Measurements from ENCODE around the gene CYBRD1.

GRCh38 chr2:171515672-171516298, 6.5 kb upstream of the CYBRD1 start:
- TF ChIP-seq ZNF384 (IDR thresholded peaks at IDR 0.05): no peak
- TF ChIP-seq TARDBP (IDR thresholded peaks at IDR 0.05): no peak
- no peak for TF ChIP-seq ELF4 (IDR thresholded peaks at IDR 0.05)
- no peak for TF ChIP-seq FOXA1 (IDR thresholded peaks at IDR 0.05)
- TF ChIP-seq PKNOX1 (IDR thresholded peaks at IDR 0.05): no peak
- no peak for TF ChIP-seq NFRKB (IDR thresholded peaks at IDR 0.05)
- TF ChIP-seq CTBP1 (IDR thresholded peaks at IDR 0.05; ENCODE audit: borderline replicate concordance): no peak
- TF ChIP-seq SP1 (IDR thresholded peaks at IDR 0.05): no peak

Measured in HEK293T (cell line).